Stimulated activated naive CD8-positive, alpha-beta T cell treated with anti-CD3 and anti-CD28 coated beads, Interleukin-15, Interleukin-2, amounts not matched to agents 100 U/mL and 50 U/mL, for 24 hours (primary cell): ENCODE measurements around the gene PSD4.

Experiments used
- ATAC-seq: fragments of 150-1000 bp; cut with Tn5 transposase; one replicate; pipeline ENCODE4 v1.10.0; 2021
- DNase-seq: peaks from one replicate; pipeline ENCODE4 v3.0.0; 2021

Gene PSD4

DNA sequence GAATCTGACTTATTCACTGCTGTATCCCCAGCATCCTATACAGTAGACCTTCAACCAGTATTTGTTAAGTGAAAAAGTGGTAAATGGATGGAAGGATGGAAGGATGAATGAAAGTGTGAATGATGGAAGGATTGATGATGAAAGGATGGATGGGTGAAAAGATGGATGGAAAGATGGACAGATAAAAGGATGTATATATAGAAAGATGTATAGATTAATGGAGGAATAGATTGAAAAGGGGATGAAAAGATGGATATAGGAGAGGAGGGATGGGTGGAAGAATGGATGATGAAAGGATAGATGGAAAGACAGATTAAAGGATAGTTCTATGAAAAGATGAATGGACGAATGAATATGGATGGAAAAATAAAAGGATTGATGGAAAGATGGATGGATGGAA, 50.0 kb downstream of the PSD4 start:
- no peak for DNase-seq
- no peak for ATAC-seq

- DNase-seq = no peak
Observed at GRCh38 chr2:113224647-113225236, 51.0 kb downstream of the PSD4 start.

DNA sequence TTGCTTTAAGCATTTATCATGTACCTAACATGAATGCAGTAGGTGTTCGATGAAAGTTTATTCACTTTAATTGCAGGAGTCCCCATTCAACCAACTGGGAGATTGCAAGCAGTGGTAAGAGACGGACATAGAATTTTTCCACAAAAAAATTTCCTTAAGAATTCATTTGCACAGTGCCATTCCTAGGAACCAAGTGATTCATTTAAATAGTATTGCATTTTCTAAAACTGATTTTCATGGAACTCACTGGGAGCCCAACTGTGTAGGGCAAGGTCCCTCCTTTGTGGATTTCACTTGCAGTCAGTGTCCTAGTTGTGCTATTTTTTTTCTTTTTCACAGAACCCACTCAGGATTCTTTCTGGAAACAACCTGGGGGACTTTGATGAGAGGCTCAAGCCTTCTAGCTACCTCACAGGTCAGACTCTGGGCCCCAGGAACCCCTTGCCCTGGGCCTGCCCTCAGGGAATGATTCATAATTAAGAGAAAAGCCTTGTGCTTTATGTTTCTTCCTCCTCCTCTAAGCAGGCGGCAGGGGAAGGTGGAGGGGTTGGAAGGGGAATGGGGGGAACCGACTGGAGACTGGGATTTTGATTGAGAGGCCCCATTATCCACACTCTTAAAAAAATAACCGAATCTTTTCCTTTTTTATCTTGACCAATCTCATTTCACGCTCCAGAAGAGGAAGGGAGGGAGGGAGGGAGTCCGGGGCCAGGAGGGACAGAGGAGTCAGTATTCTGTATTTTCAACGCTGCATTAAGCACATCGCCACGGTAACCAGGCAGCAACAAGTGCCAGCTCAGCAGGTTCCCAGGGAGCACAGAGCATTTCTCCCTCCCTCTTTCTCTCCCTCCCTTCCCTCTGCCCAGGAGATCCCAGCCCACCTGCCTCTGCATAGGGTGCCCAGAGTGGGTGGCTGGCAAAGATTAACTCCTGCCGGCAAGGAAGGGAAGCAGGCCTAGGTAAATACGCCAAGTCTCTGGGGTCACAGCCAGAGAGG, 51.8 kb downstream of the PSD4 start:
- no peak for ATAC-seq

More at GRCh38 chr2:113224647-113225236, 51.0 kb downstream of the PSD4 start:
- ATAC-seq = no peak

DNA sequence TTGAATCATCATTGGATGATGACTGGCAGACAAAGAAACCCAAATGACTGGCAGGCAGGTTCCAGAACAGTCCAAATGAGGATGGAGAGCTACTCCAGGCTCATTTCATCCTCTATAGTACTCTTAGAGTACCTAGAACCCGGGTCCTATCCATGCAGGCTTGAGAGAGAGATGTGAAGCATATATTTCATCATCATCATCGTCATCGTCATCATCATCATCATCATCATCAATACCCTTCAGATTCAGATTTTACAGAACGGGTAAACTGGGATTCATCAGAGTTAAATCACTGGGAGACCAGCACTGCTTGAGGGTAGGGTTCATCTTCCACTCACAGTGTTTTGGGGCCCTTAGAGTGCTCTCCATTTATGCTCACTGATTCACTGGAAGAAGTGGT, 52.7 kb downstream of the PSD4 start:
- no peak for ATAC-seq
- no peak for DNase-seq

More for the DNA sequence above, 51.8 kb downstream of the PSD4 start:
- no peak for DNase-seq

DNA sequence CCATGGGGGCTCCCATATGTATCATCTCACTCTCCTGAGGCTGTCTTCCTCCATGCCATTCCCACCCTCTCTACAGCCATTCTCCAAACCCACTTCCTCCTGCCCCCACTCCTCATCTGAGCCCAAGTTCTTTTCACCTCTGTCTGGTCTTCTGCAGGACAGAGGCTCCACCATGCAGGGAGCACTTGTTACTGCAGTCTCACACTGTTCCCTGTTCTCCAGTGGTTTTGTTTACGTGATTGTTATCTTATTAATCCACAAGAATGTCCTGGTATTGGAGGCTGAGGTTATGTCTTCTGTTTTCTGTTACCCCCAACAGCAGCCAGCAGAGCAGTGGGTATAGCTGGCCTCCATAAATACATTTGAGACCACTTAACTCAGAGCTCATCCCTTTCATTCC, 53.5 kb downstream of the PSD4 start:
- DNase-seq (no peak), ATAC-seq (no peak)

- DNase-seq (no peak), ATAC-seq (no peak)
Observed at GRCh38 chr2:113227698-113228097, 53.9 kb downstream of the PSD4 start.

GRCh38 chr2:113228351-113228750, 54.6 kb downstream of the PSD4 start:
- DNase-seq = no peak
- ATAC-seq = no peak

- DNase-seq = no peak
- ATAC-seq = no peak
Observed at GRCh38 chr2:113228991-113229716, 55.4 kb downstream of the PSD4 start.

GRCh38 chr2:113229795-113230194, 56.0 kb downstream of the PSD4 start:
- DNase-seq (no peak), ATAC-seq (no peak)

- ATAC-seq (peak; percentile 20), DNase-seq (no peak)
Observed at GRCh38 chr2:113230531-113230930, 56.8 kb downstream of the PSD4 start.

DNA sequence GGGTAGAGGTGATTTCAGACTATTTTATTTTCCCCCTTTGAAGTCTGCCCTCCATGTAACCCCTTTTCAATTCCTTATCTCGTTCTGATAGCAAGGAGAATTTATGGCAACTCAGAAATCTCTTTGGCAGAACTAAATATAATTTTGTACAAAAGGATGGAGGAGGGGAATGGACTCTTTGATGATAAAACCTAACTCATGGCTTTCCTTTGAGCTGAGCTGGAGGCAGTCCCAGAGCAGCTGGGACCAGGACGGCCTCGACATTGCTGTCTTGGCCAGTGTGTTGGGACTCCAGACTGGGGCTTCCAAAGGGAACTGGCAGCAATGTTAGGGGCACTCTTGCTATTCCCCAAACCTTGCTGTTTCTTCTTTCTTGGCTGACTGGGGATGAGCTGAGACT, 57.3 kb downstream of the PSD4 start:
- ATAC-seq = no peak
- DNase-seq = no peak

DNA sequence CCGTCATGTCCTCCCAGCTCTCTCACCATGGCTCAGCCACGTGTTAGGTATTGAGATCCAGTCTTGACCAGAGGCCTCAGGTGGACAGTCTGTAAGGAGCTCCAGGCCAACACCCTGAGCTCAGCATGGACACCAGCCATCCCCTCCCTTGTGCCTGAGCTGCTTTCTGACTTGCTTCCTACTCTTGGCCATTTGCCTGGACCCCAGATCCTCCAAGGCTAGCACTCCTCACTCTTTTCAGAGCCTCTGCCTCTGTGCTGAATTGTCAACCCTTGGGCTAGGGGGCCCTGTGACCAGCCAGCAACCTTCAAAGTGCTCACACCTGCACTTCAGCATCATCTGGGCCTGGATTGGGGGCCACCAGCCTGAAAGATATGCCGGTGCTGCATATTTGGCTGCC, 58.4 kb downstream of the PSD4 start:
- DNase-seq (no peak), ATAC-seq (no peak)

- ATAC-seq = no peak
- DNase-seq = no peak
Observed at GRCh38 chr2:113232740-113233139, 59.0 kb downstream of the PSD4 start.

DNA sequence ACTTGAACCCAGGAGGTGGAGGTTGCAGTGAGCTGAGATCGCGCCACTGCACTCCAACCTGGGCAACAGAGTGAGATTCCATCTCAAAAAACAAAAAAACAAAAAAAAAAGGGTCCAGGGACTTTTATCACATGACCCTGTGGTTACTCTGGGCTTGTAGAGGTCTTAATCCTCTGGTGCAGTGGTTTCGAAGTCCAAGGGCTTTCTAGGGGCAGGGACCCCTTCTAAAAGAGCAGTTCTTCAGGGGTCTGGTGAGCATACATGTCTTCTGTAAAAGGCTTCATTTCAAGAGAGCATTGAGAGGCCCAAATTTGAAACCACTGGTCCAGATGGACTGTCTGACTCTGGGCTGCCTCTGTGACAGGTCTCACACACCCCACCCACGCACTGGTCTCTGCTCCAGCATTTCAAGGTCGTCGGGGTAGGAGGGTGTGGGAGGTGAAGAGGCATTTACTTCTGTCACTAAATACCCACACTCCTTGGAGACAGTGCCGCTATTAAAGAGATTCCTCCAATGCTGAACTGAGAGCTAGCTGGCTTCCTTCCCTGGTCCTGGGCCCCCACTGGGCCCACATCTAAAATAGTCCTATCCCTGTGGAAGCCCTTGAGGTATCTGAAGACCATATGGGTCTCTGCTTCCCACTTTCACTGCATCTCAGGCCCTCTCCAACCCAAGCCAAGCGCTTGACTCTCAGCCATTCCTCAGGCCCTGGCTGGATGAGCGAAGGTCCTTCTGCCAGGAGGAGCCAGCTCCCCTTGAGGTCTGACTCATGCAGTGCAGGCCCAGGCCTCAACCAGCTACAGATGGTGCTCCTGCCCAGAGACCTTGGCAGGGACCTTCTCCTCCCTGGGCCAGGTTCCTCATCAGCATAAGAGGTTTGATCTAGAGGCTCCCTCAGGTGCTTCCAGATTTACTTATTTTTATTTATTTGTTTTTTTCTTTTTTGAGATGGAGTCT, 60.1 kb downstream of the PSD4 start:
- no peak for ATAC-seq
- DNase-seq = peak; percentile 21

- DNase-seq (no peak), ATAC-seq (peak; percentile 17)
Observed at GRCh38 chr2:113234721-113235346, 61.1 kb downstream of the PSD4 start.

- peak; percentile 62 for DNase-seq
- ATAC-seq = peak; percentile 84
Observed at GRCh38 chr2:113235347-113236226, 61.8 kb downstream of the PSD4 start.

DNA sequence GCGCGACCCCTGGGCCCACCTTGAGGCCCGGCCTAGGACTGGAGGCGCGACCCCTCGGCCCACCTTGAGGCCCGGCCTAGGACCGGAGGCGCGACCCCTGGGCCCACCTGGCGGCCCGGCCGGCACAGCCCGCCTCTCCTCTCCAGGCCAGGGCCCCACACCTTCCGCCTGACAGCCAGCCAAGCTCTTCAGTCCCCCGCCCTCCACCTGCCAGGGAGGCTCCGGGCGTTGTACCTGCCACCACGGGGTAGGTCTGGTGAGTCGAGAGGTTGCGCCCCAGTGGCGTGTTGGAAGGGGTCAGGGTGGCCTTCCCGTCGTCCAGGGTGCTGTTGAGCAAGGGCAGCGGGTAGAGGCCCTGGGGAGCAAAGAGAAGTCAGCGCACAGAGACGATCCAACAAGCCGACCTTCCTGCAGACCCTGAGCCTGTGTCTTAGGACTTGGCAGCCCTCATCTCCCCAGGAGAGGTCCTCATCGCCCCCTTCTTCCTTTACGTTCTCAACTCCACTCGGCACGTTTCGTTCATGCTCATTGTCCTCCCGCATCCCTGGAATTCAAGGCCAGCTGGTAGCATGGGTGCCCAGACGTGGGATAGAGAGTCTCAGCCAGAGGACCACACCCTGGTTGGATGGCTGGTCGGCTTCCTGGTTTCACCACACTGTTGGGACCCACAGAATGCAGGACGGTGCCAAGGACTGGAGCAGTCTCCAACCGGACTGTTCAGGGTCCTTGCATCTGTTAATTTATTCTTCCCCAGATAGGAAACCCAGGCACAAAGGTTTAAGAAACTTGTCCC, 62.8 kb downstream of the PSD4 start:
- ATAC-seq = no peak
- no peak for DNase-seq

DNA sequence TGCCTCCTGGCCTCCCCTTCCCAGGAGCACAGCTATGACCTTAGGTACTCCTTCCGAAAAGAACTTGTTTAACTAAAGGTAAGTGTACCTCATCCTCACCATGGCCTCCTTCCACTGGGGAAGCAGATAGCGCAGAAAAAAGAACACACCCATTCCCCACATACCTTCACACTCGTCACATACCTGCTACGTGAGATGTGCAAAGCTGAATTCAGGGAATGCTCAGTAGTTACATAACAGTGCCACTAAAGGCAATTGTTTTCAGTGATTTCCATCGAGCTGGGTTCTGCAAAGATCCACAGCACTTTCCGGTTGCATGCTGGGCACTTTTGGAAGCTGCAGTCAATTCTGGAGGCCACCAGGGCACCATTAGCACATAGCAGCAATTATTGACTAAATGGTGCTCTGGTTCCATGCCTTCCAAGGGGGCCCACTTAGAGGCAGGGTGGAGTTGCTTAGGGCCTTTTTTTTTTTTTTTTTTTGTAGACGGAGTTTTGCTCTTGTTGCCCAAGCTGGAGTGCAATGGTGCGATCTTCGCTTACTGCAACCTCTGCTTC, 63.9 kb downstream of the PSD4 start:
- ATAC-seq = no peak

More for the DNA sequence above, 63.9 kb downstream of the PSD4 start:
- no peak for DNase-seq
